ENCODE results near the gene CCDC27.

GRCh38 chr1:3742439-3743298, 9.6 kb upstream of the CCDC27 start:
- no peak for TF ChIP-seq CTCF (IDR thresholded peaks at IDR 0.05)
- TF ChIP-seq POLR2A (IDR thresholded peaks at IDR 0.05) = no peak

Data from right lobe of liver (tissue), 4 donors.